GM21786 (cell line): ENCODE results near the gene PBX4.
A peak's percentile ranks its signal among the peaks of the same experiment; 100 is the strongest.

ENCODE experiments used
- ATAC-seq: cut with Tn5 transposase; IDR thresholded peaks from one replicate; pipeline ENCODE4 v1.9.1; 2021; ENCODE audit not compliant: unreplicated experiment

The PBX4 gene

DNA sequence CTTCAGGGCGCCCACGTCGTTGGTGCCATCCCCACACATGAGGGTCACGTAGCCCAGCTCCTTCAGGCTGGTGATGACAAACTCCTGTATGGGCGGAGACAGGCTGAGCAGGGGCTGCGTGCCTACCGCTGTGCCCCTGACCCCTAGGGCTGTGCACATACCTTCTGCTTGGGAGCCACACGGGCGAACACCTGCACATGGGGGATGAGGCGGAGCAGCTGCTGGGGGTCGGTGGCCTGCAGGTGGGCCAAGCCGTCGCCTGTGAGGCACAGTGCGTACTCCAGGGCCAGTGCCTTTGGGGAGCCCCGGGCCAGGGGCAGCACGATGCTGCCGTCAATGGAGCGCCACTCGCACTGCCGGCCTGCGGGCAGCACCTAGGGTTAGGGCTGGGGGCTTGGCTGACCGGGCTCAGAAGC lies 31.1 kb upstream of the PBX4 start:
- ATAC-seq = no peak

- ATAC-seq = no peak
Observed at GRCh38 chr19:19649155-19649554, 30.7 kb upstream of the PBX4 start.

DNA sequence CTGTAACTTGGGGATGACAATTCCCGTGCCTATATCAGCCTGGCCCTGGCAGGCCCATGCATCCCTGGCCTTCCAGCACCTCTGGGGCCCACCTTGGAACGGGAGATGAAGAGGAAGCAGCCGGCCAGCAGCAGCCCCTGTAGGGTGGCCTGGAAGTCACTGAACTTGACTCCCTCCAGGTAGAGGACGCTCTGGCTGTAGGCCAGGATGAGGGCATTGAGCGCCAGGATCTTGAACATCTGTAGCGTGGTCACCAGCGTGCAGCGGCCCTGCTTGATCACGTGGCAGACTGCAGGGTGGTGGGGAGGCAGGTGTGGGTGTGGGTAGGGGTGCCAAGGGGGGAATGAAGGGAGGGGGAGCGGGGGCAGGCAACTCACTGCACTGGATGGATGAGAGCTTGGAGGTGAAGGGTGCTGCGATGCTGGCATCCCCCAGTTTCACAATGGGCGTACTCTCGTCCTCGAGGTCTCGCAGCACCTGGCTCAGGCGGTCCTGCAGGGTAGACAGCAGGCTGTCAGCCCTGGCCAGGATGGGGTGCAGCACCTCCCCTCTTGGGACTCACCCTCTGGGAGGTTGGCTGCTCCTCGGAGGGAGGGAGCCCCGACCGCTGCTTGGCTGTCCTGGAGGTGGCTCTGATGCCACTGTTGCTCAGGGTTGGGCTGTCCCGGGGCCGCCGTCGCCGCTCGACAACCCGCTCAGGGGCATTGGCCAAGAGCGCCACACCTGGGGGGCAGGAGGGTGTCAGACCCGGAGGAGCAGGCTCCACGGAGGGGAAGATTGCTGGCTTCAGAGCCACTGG lies 28.7 kb upstream of the PBX4 start:
- no peak for ATAC-seq

GRCh38 chr19:19645233-19645870 lies 26.9 kb upstream of the PBX4 start:
- ATAC-seq = no peak

DNA sequence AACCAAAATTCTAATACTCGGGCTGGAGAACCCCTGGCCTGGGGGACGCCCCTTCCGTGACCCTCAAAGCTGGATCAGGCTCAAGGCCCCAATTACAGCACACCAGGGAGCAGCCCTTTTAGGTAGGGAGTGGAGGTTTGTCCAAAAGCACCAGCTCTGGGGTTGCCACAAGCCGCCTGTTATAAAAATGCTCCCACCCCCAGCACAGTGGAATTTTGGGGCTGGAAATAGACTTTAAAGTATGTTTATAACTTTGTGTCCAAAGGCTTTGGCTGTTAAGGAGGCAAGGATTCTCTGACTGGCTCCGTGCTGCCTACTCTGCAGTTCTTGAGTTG lies 25.5 kb upstream of the PBX4 start:
- ATAC-seq = no peak

- ATAC-seq = peak; percentile 78
Observed at GRCh38 chr19:19643158-19644053, 24.9 kb upstream of the PBX4 start, which contains the start of gene GMIP. Gene GMIP, minus strand, starts transcription at chr19:19643657. Its CDS starts 128 bp downstream, at chr19:19643529.

DNA sequence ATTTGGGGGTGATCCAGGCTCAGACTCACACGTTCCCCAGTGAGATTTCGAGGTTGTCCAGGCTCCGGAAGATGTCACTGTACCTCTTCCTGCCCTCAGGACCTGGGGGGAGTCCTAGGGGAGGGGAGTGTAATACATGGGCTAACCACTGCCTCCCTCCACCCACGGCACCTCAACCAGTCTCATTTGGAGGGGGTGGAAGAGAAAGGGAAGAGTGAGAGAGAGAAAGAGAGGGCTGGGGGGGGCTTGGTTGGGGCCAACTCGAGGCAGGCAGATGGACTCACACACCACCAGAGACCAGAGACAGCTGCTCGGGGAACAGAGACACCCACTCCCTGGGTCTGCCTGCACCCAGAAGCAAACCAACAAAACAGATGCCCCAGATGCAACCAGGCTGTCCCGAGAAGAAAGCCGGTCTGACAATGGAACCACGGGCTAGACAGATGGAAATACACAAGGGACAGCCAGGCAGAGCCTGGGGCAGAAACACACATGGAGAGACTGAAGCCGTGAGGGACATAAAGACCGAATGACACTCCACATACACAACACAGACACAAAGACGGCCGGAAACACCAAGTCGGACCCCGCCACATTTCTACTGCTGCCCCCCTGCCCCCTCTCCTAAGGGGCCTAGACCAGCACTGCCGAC lies 24.1 kb upstream of the PBX4 start:
- no peak for ATAC-seq

GRCh38 chr19:19637523-19638251 lies 19.2 kb upstream of the PBX4 start:
- no peak for ATAC-seq

DNA sequence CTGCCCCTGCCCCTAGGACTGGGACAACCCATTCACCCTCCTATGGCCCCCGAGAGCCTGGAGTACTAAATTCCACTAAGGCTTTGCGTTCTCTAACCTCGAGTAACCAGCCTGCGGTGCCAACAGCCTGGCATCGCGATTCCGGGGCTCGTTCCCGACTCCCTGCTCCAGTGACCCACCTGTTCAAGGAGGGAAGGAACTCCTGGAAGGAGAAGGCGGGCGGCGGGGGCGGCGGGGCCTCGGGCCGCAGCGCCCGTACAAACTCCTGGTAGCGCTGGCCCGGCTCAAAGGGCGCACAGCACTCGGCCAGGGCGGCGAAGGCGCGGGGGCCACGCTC lies 18.7 kb upstream of the PBX4 start:
- ATAC-seq = no peak

- ATAC-seq = no peak
Observed at GRCh38 chr19:19636573-19637185, 18.2 kb upstream of the PBX4 start.

DNA sequence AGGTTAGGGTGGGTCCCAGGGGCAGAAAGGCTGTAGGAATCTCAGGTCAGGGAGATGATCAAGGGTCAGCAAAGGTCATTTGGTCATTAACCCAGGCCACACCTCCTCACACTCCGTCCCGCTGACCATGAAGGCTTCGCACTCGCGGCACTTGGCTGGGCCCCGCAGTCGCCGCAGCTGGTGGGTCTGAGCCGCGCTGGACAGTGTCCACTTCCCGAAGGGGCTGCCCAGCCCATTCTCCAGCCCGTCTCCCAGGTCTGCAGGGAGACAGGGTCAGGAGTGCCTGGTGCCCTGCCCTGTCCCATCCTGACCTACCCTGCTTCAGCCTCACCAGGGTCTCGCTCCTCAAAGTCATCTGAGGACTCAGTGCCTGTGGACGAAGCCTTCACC lies 16.8 kb upstream of the PBX4 start:
- no peak for ATAC-seq

GRCh38 chr19:19634516-19635312 lies 16.2 kb upstream of the PBX4 start:
- no peak for ATAC-seq

- ATAC-seq = no peak
Observed at GRCh38 chr19:19633711-19634515, 15.4 kb upstream of the PBX4 start.

- no peak for ATAC-seq
Observed at GRCh38 chr19:19632661-19633060, 14.2 kb upstream of the PBX4 start.

DNA sequence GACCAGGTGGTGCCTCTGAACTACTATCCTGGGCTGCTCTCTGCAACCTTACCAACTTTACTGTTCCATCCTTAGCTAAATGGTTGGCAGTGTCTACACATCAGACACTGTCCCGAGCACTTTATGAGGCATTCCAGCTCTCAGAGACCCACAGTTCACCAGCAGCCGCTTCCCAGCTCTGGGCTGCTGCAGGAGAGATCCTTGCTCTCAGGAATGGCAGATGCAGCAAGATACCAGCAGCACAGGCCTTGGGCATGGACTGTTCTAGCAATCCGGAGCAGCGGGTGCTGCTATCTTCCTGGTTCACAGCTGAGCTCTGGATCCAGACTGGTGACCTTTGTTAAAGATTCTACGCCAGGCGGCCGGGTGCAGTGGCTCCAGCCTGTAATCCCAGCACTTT lies 12.9 kb upstream of the PBX4 start:
- ATAC-seq = no peak

DNA sequence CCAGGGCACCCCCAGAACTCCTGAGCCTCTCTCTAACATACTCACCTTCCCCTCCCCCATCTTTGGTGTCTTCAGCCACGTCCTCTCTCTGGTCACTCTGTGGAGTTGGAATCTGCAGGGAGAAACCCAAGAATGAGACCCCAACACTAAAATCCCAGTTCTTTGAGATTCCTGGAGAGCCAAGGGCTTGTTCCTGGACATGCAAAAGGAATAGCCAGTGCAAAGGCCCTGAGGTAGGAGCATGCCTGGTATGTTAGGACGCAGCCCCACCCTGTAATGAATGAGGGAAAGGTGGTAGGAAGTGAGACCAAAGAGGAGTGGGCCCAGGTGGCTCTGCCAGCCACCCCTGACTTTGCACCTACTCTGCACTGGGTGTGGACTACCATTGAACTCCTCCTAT lies 11.9 kb upstream of the PBX4 start:
- no peak for ATAC-seq

- no peak for ATAC-seq
Observed at GRCh38 chr19:19630062-19630414, 11.6 kb upstream of the PBX4 start.

- ATAC-seq = no peak
Observed at GRCh38 chr19:19628501-19629134, 10.1 kb upstream of the PBX4 start.
